Measurements from ENCODE around the gene ITGAL. TPM values are rescaled to one million over a fixed set of nuclear protein-coding genes. Genes with fewer than 3 reads are reported as not detected.
"Not testable (repeated sequence)": the region's sequence is repeated elsewhere in the genome, so short reads cannot be mapped to it uniquely, and the experiment has no call there.

The ITGAL gene
- total RNA-seq, 1 donor from 2014 or later, result 0.23 TPM

GRCh38 chr16:30458561-30459394 is 13.8 kb upstream of the ITGAL start:
- TF ChIP-seq EZH2 (IDR thresholded peaks at IDR 0.05; ENCODE audit: insufficient read depth, low read length) (no peak), CTCF (IDR thresholded peaks at IDR 0.05; ENCODE audit: insufficient read depth, low read depth, low read length) (no peak)
- Histone ChIP-seq H2AFZ (ENCODE audit: low read depth, low read length) (no peak overlapping the region), H3K36me3 (ENCODE audit: insufficient read depth, low read length) (no peaks in the 10 kb centered on the region), H3K9me3 (ENCODE audit: insufficient read depth, low read depth, low read length) (no peaks in the 10 kb centered on the region), H3K4me3 (ENCODE audit: insufficient read depth, low read depth, low read length) (no peak overlapping the region), H3K27ac (ENCODE audit: low read depth, low read length) (no peak overlapping the region), H3K79me2 (ENCODE audit: insufficient read depth, low read length) (no peaks in the 10 kb centered on the region), H4K20me1 (ENCODE audit: insufficient read depth, low read length) (no peaks in the 10 kb centered on the region), H3K4me1 (ENCODE audit: insufficient read depth, low read length) (no peaks in the 10 kb centered on the region), H3K27me3 (ENCODE audit: insufficient read depth, low read length) (peaks cover 3% of the 10 kb centered on the region), H3K9ac (ENCODE audit: low read length) (no peak overlapping the region), H3K4me2 (ENCODE audit: low read length) (no peak overlapping the region)
- H3K27ac Mint-ChIP-seq (ENCODE audit: unreplicated experiment), result no peak overlapping the region
- peaks cover 3% of the 10 kb centered on the region for H3K9me3 Mint-ChIP-seq (ENCODE audit: unreplicated experiment)
- DNase-seq (ENCODE audit: low read depth) (no peak), FAIRE-seq (no peak)
- H3K4me1 Mint-ChIP-seq (ENCODE audit: low read depth, unreplicated experiment), result no peaks in the 10 kb centered on the region
- no peak overlapping the region for H3K4me3 Mint-ChIP-seq (ENCODE audit: unreplicated experiment)
- peaks cover 23% of the 10 kb centered on the region for H3K27me3 Mint-ChIP-seq (ENCODE audit: low read depth, unreplicated experiment)
- no peaks in the 10 kb centered on the region for H3K36me3 Mint-ChIP-seq (ENCODE audit: low read depth, unreplicated experiment)

GRCh38 chr16:30459456-30459855 is 13.1 kb upstream of the ITGAL start:
- no peak overlapping the region for H3K9ac ChIP-seq (ENCODE audit: low read length)
- TF ChIP-seq CTCF (IDR thresholded peaks at IDR 0.05; ENCODE audit: insufficient read depth, low read depth, low read length), result no peak
- no peak for TF ChIP-seq EZH2 (IDR thresholded peaks at IDR 0.05; ENCODE audit: insufficient read depth, low read length)
- no peaks in the 10 kb centered on the region for H3K27me3 ChIP-seq (ENCODE audit: insufficient read depth, low read length)
- no peaks in the 10 kb centered on the region for H4K20me1 ChIP-seq (ENCODE audit: insufficient read depth, low read length)
- H3K9me3 ChIP-seq (ENCODE audit: insufficient read depth, low read depth, low read length), result no peaks in the 10 kb centered on the region
- no peaks in the 10 kb centered on the region for H3K79me2 ChIP-seq (ENCODE audit: insufficient read depth, low read length)
- no peak overlapping the region for H3K4me2 ChIP-seq (ENCODE audit: low read length)
- H3K4me1 ChIP-seq (ENCODE audit: insufficient read depth, low read length), result no peaks in the 10 kb centered on the region
- Mint-ChIP-seq H3K9me3 (ENCODE audit: unreplicated experiment) (peaks cover 3% of the 10 kb centered on the region), H3K4me1 (ENCODE audit: low read depth, unreplicated experiment) (no peaks in the 10 kb centered on the region), H3K27ac (ENCODE audit: unreplicated experiment) (no peak overlapping the region), H3K4me3 (ENCODE audit: unreplicated experiment) (no peak overlapping the region), H3K27me3 (ENCODE audit: low read depth, unreplicated experiment) (peaks cover 16% of the 10 kb centered on the region), H3K36me3 (ENCODE audit: low read depth, unreplicated experiment) (no peaks in the 10 kb centered on the region)
- FAIRE-seq (no peak), DNase-seq (ENCODE audit: low read depth) (no peak)
- no peaks in the 10 kb centered on the region for H3K36me3 ChIP-seq (ENCODE audit: insufficient read depth, low read length)
- H3K27ac ChIP-seq (ENCODE audit: low read depth, low read length), result no peak overlapping the region
- H2AFZ ChIP-seq (ENCODE audit: low read depth, low read length), result no peak overlapping the region
- no peak overlapping the region for H3K4me3 ChIP-seq (ENCODE audit: insufficient read depth, low read depth, low read length)

GRCh38 chr16:30461426-30461825 is 11.1 kb upstream of the ITGAL start:
- H4K20me1 ChIP-seq (ENCODE audit: insufficient read depth, low read length); H3K27me3 Mint-ChIP-seq (ENCODE audit: low read depth, unreplicated experiment); H3K27ac ChIP-seq (ENCODE audit: low read depth, low read length); H3K79me2 ChIP-seq (ENCODE audit: insufficient read depth, low read length); H3K4me2 ChIP-seq (ENCODE audit: low read length); H3K4me3 Mint-ChIP-seq (ENCODE audit: unreplicated experiment); H3K9me3 Mint-ChIP-seq (ENCODE audit: unreplicated experiment); H3K27ac Mint-ChIP-seq (ENCODE audit: unreplicated experiment); FAIRE-seq; H3K4me1 ChIP-seq (ENCODE audit: insufficient read depth, low read length); H3K4me3 ChIP-seq (ENCODE audit: insufficient read depth, low read depth, low read length); H3K36me3 ChIP-seq (ENCODE audit: insufficient read depth, low read length); H3K9ac ChIP-seq (ENCODE audit: low read length); H2AFZ ChIP-seq (ENCODE audit: low read depth, low read length); H3K36me3 Mint-ChIP-seq (ENCODE audit: low read depth, unreplicated experiment); H3K9me3 ChIP-seq (ENCODE audit: insufficient read depth, low read depth, low read length); DNase-seq (ENCODE audit: low read depth); H3K4me1 Mint-ChIP-seq (ENCODE audit: low read depth, unreplicated experiment); H3K27me3 ChIP-seq (ENCODE audit: insufficient read depth, low read length): not testable (repeated sequence)

Measured in astrocyte (in vitro differentiated cells and primary cell).